ENCODE results near the gene KRT4. TPM values are rescaled to one million over a fixed set of nuclear protein-coding genes. Genes with fewer than 3 reads are reported as not detected.

The KRT4 gene
- total RNA-seq, 1 donor: not detected

DNA sequence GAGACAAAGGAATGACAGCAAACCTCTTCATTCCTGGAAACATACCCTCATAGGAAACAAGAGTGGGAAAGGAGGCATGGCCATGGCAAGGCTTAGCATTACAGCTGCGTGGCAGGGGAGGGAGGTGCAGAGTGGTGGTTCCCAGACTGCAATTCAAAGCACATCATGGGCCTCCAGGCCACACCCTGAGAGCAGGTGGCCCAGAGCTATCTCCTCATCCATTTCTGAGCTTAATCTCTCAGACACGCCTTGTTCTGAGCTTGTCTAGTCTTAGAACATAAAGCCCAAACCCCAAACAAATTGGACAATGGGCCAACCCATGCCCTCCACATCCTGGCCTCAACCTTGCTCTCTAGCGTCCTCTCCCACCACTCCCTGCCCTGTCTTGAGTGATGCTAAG lies 12.1 kb downstream of the KRT4 start:
- TF ChIP-seq, protein P1, sequence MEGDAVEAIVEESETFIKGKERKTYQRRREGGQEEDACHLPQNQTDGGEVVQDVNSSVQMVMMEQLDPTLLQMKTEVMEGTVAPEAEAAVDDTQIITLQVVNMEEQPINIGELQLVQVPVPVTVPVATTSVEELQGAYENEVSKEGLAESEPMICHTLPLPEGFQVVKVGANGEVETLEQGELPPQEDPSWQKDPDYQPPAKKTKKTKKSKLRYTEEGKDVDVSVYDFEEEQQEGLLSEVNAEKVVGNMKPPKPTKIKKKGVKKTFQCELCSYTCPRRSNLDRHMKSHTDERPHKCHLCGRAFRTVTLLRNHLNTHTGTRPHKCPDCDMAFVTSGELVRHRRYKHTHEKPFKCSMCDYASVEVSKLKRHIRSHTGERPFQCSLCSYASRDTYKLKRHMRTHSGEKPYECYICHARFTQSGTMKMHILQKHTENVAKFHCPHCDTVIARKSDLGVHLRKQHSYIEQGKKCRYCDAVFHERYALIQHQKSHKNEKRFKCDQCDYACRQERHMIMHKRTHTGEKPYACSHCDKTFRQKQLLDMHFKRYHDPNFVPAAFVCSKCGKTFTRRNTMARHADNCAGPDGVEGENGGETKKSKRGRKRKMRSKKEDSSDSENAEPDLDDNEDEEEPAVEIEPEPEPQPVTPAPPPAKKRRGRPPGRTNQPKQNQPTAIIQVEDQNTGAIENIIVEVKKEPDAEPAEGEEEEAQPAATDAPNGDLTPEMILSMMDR (IDR thresholded peaks at IDR 0.05; ENCODE audit: insufficient read depth, low read depth, low read length): no peak
- DNase-seq (ENCODE audit: low read depth): no peak
- no peak overlapping the region for H3K4me3 ChIP-seq (ENCODE audit: low read depth, low read length)

DNA sequence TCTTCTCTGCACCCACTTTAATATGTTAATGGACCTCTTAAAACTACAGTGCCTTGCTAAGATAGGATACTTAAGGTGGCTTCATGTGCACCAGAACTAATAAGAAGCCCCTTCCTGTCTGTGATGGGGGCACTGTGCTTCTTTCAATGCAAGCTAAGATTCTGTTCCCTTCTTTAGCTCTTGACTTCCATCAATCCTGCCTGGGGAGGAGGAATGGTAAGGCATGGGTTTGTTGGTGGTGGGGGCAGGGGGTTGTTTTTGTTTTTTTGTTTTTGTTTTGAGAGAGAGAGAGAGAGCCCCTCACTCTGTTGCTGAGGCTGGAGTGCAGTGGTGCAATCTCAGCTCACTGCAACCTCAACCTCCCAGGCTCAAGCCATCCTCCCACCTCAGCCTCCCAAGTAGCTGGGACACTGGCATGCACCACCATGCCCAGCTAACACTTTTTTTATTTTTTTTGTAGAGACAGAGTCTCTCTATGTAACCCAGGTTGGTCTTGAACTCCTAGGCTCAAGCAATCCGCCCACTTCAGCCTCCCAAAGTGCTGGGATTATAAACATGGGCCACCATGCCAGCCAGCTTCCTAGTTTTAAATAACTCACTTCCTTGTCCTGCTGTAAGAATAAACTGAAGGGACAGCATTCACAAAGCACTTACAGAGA lies 13.5 kb downstream of the KRT4 start:
- no peak for DNase-seq (ENCODE audit: low read depth)
- H3K4me3 ChIP-seq (ENCODE audit: low read depth, low read length): no peak overlapping the region
- TF ChIP-seq, protein P1 (IDR thresholded peaks at IDR 0.05; ENCODE audit: insufficient read depth, low read depth, low read length): no peak

DNA sequence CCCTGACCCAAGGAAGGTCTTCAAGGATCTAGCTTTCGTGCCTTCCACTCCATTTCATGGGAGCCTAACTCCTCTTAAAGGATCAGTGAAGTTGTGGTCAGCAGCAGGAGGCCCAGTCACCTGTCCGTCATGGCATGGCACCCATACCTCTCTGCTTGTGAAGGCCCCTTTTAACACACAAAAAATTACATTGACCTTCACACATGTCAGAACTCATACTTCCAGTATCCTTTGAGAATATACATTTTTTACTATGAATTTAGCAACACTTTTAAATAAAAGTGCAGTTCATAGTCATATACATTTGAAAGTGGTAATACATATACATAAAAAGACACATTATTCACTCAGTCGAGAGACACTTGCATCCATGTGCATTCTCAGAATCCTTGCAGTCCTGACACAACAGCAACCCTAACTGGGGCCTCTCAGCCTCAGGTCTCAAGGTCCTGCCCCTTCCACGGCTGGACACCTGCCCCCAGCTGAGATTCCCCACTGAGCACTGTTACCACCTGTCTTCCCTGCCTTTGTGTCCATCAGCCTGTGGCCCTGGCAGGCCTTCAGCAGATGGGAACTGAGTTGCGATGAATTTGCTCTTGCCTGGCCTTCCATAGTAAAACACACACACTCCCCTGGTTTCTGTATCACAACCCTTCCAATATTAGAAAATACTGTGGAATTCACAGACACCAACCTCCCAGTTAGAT lies 14.3 kb downstream of the KRT4 start:
- H3K4me3 ChIP-seq (ENCODE audit: low read depth, low read length): no peak overlapping the region
- TF ChIP-seq, protein P1 (IDR thresholded peaks at IDR 0.05; ENCODE audit: insufficient read depth, low read depth, low read length): no peak

DNA sequence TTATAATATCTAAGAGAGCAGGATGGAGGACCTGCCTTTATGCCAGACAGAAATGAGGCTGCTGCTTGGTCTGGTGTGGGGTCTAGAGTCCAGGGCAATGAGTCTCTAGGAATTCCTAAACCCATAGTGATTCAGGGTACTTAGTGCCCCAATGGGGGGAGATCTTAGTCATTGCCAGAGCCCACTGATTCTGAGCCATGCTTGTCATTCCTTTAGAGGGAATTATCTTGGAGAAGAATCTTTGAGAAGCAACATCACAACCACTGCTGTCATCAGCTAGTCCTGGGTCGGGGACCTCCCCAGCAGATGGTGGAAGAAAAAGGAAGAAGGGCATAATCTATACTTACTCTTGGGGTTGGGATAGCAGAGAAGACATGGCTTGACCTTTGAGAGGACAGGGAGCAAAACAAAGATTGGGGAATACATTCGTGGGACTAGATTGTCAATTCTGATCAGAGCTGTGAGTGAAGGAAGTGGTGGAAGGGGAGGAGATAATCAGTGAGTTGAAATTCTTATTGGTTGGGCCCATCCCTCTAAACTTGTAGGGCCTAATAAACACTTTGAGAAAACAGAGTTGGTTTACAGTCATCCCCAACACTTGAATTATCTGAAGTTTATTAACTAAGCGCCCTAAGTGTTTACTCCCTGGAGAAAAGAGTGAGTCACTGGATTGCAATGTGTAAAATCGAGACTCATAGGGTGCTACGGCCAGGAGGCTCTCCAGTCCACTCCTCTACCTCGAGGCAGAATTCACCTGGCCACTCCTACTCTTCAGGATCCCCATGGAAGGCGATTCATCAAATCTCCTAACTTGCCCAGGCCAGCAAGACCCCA lies 15.0 kb downstream of the KRT4 start:
- peak; percentile 23 for DNase-seq (ENCODE audit: low read depth)
- TF ChIP-seq, protein P1 (IDR thresholded peaks at IDR 0.05; ENCODE audit: insufficient read depth, low read depth, low read length): no peak
- no peak overlapping the region for H3K4me3 ChIP-seq (ENCODE audit: low read depth, low read length)

More for the DNA sequence above, 14.3 kb downstream of the KRT4 start:
- DNase-seq (ENCODE audit: low read depth): no peak

DNA sequence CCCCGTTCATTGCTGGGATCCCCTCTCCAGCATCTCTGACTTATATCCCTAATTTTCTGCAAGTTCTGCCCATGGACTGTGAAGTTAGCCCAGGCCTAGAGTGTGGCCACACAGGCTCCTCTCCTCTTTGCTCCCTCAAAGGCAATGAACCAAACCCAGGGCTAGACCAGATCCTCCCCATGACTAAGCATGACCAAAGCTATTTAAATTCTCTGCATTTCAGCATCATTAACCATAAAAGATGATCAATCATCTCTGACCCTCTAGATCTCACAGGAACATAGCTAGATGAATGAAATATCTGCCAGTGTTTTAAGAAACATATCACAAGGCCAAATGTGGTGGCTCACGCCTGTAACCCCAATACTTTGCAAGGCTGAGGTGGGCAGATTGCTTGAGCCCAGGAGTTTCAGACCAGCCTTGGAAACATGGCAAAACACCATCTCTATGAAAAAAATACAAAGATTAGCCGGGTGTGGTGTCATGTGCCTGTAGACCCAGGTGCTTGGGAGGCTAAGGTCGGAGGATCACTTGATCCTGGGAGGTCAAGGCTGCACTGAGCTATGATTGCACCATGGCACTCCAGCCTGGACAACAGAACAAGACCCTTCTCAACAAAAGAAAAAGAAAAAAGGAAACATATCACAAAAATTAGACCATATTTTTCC lies 15.8 kb downstream of the KRT4 start:
- DNase-seq (ENCODE audit: low read depth): no peak
- H3K4me3 ChIP-seq (ENCODE audit: low read depth, low read length): no peak overlapping the region

DNA sequence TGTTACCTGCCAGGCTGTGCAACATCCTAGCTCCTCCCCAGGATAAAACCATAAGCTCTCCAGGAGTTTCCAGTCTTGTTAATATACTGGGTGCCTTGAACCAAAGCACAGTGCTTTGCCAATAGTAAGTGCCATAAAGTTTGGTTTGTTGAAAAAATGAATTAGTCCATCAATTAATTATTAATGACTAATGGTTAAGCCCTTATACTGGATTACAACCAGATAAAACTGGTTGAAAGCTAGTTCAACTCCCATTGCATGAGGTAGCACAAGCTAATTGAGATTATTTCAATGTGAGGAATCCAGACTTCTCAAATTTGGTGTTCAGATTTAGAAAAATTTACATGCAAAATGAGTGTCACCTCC lies 16.4 kb downstream of the KRT4 start:
- no peak overlapping the region for H3K4me3 ChIP-seq (ENCODE audit: low read depth, low read length)
- TF ChIP-seq, protein P1 (IDR thresholded peaks at IDR 0.05; ENCODE audit: insufficient read depth, low read depth, low read length): no peak
- DNase-seq (ENCODE audit: low read depth): no peak

More for the DNA sequence above, 15.8 kb downstream of the KRT4 start:
- TF ChIP-seq, protein P1 (IDR thresholded peaks at IDR 0.05; ENCODE audit: insufficient read depth, low read depth, low read length): no peak

All from fibroblast of villous mesenchyme (primary cell).